Thyroid gland (tissue), 4 donors: ENCODE data around the gene EDDM13.

Experiments used
- POLR2A ChIP-seq, 2 donors: fragments of 450-650 bp; IDR thresholded peaks; one replicate each; pipeline ENCODE4 v1.6.1; 2017; ENCODE audit warnings: antibody characterized with exemption in 2 of 2, mild to moderate bottlenecking in 2 of 2, moderate library complexity in 1 of 2
- TF ChIP-seq, protein P1 (sequence below), 6 experiments: fragments of 200-600 bp in 3 of 6; fragments of 450-650 bp in 3 of 6; sonication (generic) in 3 of 6; IDR thresholded peaks; one replicate each; pipeline ENCODE4 v1.5.1; 2016 to 2019; ENCODE audit warnings: antibody characterized with exemption in 6 of 6, mild to moderate bottlenecking in 2 of 6, inconsistent platforms in 1 of 6, moderate library complexity in 1 of 6

- TF ChIP-seq, protein P1, sequence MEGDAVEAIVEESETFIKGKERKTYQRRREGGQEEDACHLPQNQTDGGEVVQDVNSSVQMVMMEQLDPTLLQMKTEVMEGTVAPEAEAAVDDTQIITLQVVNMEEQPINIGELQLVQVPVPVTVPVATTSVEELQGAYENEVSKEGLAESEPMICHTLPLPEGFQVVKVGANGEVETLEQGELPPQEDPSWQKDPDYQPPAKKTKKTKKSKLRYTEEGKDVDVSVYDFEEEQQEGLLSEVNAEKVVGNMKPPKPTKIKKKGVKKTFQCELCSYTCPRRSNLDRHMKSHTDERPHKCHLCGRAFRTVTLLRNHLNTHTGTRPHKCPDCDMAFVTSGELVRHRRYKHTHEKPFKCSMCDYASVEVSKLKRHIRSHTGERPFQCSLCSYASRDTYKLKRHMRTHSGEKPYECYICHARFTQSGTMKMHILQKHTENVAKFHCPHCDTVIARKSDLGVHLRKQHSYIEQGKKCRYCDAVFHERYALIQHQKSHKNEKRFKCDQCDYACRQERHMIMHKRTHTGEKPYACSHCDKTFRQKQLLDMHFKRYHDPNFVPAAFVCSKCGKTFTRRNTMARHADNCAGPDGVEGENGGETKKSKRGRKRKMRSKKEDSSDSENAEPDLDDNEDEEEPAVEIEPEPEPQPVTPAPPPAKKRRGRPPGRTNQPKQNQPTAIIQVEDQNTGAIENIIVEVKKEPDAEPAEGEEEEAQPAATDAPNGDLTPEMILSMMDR (IDR thresholded peaks at IDR 0.05), result no peak
- TF ChIP-seq POLR2A (IDR thresholded peaks at IDR 0.05), result no peak
These were observed 3.2 kb upstream of the EDDM13 start for GRCh38 chr19:56269348-56269747.
